ENCODE measurements around the gene TBCD. TPM values are rescaled to one million over a fixed set of nuclear protein-coding genes. Genes with fewer than 3 reads are reported as not detected.

Gene TBCD
- total RNA-seq, 2 donors from 2014 or later = 64.0 to 123 TPM

DNA sequence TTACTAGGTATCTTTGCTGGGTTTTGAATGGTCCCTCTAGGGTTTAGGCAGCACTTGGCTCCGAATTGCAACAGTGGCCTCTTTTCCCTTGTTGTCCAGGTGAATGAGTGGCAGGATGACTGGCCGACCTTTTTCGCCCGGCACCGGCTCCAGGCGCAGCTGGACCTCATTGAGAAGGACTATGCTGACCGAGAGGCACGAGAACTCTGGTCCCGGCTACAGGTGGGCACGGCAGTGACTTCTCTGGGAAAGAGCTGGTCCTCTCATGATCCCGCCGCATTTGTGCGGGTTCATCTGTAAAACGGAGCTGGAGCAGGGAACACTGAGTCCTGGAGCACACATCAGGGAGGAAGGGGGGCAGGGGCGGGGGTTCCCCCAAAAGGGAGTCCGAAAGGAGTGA is 3.1 kb upstream of the TBCD start:
- Histone ChIP-seq H3K4me3 (no peak overlapping the region), H3K27me3 (replicated peaks; ENCODE audit: insufficient read depth) (no peaks in the 10 kb centered on the region), H3K36me3 (no peaks in the 10 kb centered on the region), H3K27ac (no peak overlapping the region), H3K9me3 (no peaks in the 10 kb centered on the region), H3K4me1 (replicated peaks) (peaks cover 4% of the 10 kb centered on the region)
- TF ChIP-seq, protein P1, sequence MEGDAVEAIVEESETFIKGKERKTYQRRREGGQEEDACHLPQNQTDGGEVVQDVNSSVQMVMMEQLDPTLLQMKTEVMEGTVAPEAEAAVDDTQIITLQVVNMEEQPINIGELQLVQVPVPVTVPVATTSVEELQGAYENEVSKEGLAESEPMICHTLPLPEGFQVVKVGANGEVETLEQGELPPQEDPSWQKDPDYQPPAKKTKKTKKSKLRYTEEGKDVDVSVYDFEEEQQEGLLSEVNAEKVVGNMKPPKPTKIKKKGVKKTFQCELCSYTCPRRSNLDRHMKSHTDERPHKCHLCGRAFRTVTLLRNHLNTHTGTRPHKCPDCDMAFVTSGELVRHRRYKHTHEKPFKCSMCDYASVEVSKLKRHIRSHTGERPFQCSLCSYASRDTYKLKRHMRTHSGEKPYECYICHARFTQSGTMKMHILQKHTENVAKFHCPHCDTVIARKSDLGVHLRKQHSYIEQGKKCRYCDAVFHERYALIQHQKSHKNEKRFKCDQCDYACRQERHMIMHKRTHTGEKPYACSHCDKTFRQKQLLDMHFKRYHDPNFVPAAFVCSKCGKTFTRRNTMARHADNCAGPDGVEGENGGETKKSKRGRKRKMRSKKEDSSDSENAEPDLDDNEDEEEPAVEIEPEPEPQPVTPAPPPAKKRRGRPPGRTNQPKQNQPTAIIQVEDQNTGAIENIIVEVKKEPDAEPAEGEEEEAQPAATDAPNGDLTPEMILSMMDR (IDR thresholded peaks at IDR 0.05) = no peak
- TF ChIP-seq POLR2A (IDR thresholded peaks at IDR 0.05) (no peak), POLR2AphosphoS5 (IDR thresholded peaks at IDR 0.05) (no peak)
- 97% methylated on average over 16 of the region's 16 CpGs for WGBS
- no peak for DNase-seq (ENCODE audit: low spot score)
- intact Hi-C loops (cut with DNase I) = no loop called here

DNA sequence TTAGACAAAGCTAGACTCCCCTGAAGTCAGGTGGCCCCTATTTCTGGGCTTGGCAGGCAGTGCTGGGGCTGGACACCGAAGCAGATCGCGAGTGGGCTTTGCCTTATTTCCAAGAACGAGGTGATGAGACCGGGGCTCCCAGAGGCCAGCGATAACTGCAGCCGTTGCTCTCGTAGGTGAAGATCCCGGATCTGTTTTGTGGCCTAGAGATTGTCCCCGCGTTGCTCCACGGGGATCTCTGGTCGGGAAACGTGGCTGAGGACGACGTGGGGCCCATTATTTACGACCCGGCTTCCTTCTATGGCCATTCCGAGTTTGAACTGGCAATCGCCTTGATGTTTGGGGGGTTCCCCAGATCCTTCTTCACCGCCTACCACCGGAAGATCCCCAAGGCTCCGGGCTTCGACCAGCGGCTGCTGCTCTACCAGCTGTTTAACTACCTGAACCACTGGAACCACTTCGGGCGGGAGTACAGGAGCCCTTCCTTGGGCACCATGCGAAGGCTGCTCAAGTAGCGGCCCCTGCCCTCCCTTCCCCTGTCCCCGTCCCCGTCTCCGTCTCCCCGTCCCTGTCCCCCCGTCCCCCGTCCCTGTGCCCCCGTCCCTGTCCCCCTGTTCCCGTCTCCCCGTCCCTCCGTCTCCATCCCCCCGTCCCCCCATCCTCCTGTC is 1.5 kb upstream of the TBCD start:
- Histone ChIP-seq H3K4me1 (replicated peaks) (peaks cover 4% of the 10 kb centered on the region), H3K9me3 (no peaks in the 10 kb centered on the region), H3K4me3 (no peak overlapping the region), H3K27me3 (replicated peaks; ENCODE audit: insufficient read depth) (no peaks in the 10 kb centered on the region), H3K36me3 (no peaks in the 10 kb centered on the region), H3K27ac (no peak overlapping the region)
- intact Hi-C loops (cut with DNase I) = loop anchor here (5.0 kb wide), 1 partner anchor 103 kb away; the partner anchor contains the start of gene WDR45B
- DNase-seq (ENCODE audit: low spot score) = no peak
- TF ChIP-seq POLR2A (IDR thresholded peaks at IDR 0.05) = no peak
- TF ChIP-seq, protein P1 (IDR thresholded peaks at IDR 0.05) = no peak
- no peak for TF ChIP-seq POLR2AphosphoS5 (IDR thresholded peaks at IDR 0.05)
- 77% methylated on average over 34 of the region's 40 CpGs for WGBS

DNA sequence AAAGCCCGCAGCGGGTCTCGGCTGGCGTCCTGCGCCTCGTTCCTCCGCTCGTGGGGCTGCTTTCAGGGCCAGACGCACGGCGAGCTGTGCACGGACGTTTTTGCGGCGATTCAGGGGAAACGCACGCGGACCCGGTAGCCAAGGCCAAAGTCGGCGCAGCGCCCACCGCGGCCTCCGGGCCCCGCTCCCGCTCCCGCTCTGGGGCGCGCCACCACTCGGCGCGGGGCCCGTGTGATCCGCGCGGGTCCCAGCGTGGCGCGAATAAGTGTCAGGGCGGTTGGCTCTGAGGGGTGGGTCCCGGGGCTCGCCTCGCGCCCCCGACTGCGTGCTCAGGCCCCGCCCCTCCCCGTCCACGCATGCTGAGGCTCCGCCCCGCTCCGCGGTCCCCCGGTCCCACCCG is 694 bp upstream of the TBCD start:
- Histone ChIP-seq H3K4me1 (replicated peaks) (peaks cover 4% of the 10 kb centered on the region), H3K27ac (peak overlapping the region; percentile 58 to 85), H3K9me3 (no peaks in the 10 kb centered on the region), H3K36me3 (no peaks in the 10 kb centered on the region), H3K4me3 (peak overlapping the region; percentile 89 to 92), H3K27me3 (replicated peaks; ENCODE audit: insufficient read depth) (no peaks in the 10 kb centered on the region)
- no CpG with 5 or more reads among the region's 56 CpGs for WGBS
- intact Hi-C loops (cut with DNase I) = loop anchor here (5.0 kb wide), 1 partner anchor 104 kb away; the partner anchor contains the start of gene WDR45B
- TF ChIP-seq POLR2AphosphoS5 (IDR thresholded peaks at IDR 0.05) = no peak
- TF ChIP-seq, protein P1 (IDR thresholded peaks at IDR 0.05) = peak in 1 of 4 experiments; percentile 10
- no peak for DNase-seq (ENCODE audit: low spot score)

DNA sequence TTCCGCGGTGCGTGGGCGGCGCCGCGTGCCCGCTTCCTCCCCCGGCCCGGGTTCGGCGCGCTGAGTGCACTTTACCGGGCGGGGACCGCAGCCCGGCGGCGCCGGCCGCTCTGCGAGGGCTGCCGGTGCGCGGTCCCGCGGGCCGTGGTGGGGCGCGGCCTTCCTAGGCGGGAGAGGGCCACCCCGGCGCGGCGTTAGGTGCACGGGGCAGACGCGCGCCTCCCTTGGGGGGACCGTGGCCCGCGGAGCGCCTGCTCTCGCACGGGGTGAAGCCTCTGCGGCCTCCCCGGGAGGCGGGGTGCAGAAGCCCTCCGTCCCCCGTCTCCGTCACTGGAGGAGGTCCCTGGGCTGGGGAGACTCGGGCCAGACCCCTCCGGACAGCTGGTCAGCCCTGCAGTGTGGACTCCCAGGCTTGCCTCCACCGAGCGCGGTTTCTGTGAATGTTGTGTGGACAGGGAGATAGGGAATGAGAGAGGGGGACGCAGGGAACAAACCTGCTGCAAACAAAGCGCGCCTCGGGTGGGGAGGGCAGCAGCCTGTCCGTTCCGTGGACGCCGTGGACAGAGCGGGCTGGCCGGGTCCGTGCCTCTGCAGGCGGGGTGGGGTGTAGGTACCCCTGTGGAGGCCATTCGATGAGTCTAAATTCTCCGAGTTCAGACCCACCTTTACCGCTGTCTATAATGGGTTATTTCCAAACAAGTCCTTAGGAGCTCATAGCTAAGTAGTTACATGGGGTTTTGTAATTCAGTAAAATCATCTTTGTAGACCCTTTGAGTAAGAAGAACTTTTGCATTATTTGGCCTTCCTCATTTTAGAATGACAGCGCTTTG is 721 bp downstream of the TBCD start:
- Histone ChIP-seq H3K27me3 (replicated peaks; ENCODE audit: insufficient read depth) (no peaks in the 10 kb centered on the region), H3K4me3 (peak overlapping the region; percentile 89 to 92), H3K36me3 (no peaks in the 10 kb centered on the region), H3K9me3 (no peaks in the 10 kb centered on the region), H3K4me1 (replicated peaks) (peaks cover 4% of the 10 kb centered on the region), H3K27ac (peak overlapping the region; percentile 73 to 85)
- WGBS = 1% methylated on average over 48 of the region's 72 CpGs
- DNase-seq (ENCODE audit: low spot score) = no peak
- TF ChIP-seq POLR2AphosphoS5 (IDR thresholded peaks at IDR 0.05) (no peak), POLR2A (IDR thresholded peaks at IDR 0.05) (no peak)
- TF ChIP-seq, protein P1 (IDR thresholded peaks at IDR 0.05) = no peak
- intact Hi-C loops (cut with DNase I) = loop anchor here (5.0 kb wide), 1 partner anchor 105 kb away; the partner anchor contains the start of gene WDR45B
